ENCODE results near the gene CNTNAP4. TPM values are rescaled to one million over a fixed set of nuclear protein-coding genes. Genes with fewer than 3 reads are reported as not detected.

Gene CNTNAP4
- total and polyA plus RNA-seq, 12 donors = 0.17 to 2.6 (median 0.56) TPM; not detected in 5

DNA sequence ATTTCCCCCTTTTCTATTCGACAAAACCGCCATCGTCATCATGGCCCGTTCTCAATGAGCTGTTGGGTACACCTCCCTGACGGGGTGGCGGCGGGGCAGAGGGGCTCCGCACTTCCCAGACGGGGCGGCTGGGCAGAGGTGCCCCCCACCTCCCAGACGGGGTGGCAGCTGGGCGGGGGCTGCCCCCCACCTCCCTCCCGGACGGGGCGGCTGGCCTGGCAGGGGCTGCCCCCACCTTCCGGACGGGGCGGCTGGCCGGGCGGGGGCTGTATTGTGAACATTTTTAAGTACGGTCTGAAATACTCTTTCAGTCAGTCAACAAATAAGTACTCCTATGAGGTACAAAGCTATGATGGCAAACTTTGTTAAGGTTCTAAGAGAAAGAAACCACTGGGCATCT, 222.8 kb downstream of the CNTNAP4 start:
- Histone ChIP-seq H3K4me3 (no peak overlapping the region), H3K27me3 (no peaks in the 10 kb centered on the region), H3K9me3 (replicated peaks in 1 of 3) (no peaks in the 10 kb centered on the region), H3K36me3 (replicated peaks in 1 of 2) (no peaks in the 10 kb centered on the region), H3K27ac (no peak overlapping the region), H3K4me1 (replicated peaks in 1 of 2) (no peaks in the 10 kb centered on the region)
- intact Hi-C loops (cut with DNase I) = no loop called here
- WGBS, 4 donors = 93 to 99% (median 97%) methylated on average over 11 to 20 of the region's 21 CpGs
- DNase-seq = no peak
- TF ChIP-seq POLR2A (IDR thresholded peaks at IDR 0.05) = no peak
- TF ChIP-seq, protein P1, sequence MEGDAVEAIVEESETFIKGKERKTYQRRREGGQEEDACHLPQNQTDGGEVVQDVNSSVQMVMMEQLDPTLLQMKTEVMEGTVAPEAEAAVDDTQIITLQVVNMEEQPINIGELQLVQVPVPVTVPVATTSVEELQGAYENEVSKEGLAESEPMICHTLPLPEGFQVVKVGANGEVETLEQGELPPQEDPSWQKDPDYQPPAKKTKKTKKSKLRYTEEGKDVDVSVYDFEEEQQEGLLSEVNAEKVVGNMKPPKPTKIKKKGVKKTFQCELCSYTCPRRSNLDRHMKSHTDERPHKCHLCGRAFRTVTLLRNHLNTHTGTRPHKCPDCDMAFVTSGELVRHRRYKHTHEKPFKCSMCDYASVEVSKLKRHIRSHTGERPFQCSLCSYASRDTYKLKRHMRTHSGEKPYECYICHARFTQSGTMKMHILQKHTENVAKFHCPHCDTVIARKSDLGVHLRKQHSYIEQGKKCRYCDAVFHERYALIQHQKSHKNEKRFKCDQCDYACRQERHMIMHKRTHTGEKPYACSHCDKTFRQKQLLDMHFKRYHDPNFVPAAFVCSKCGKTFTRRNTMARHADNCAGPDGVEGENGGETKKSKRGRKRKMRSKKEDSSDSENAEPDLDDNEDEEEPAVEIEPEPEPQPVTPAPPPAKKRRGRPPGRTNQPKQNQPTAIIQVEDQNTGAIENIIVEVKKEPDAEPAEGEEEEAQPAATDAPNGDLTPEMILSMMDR (IDR thresholded peaks at IDR 0.05) = no peak

DNA sequence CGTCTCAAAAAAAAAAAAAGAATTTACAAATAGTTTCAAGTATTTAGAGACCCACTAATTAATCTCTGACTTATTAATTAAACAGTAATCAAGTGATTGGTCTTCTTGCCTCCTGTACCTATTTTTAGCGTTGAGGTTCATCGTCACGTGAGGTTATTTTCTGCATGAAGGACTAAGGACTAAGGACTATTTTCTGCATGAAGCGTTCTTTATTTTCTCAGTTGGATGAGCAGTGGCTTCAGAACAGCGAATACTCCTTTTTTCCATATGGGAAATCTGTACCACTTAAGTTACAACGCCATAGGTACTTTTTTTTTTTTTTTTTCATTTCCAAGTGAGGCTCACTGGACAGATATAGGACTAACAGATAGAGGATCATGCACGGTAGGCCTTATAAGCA, 224.9 kb downstream of the CNTNAP4 start:
- no peak for DNase-seq
- TF ChIP-seq POLR2A (IDR thresholded peaks at IDR 0.05) = no peak
- TF ChIP-seq, protein P1 (IDR thresholded peaks at IDR 0.05) = no peak
- no peaks in the 10 kb centered on the region for H3K36me3 ChIP-seq (replicated peaks in 1 of 2)
- H3K4me3 ChIP-seq = no peak overlapping the region
- H3K9me3 ChIP-seq (replicated peaks in 1 of 3) = no peaks in the 10 kb centered on the region
- WGBS, 4 donors = 87 to 93% (median 90%) methylated on average over 8 of the region's 8 CpGs
- H3K27ac ChIP-seq = no peak overlapping the region
- no peaks in the 10 kb centered on the region for H3K4me1 ChIP-seq (replicated peaks in 1 of 2)
- H3K27me3 ChIP-seq = no peaks in the 10 kb centered on the region
- intact Hi-C loops (cut with DNase I) = no loop called here

DNA sequence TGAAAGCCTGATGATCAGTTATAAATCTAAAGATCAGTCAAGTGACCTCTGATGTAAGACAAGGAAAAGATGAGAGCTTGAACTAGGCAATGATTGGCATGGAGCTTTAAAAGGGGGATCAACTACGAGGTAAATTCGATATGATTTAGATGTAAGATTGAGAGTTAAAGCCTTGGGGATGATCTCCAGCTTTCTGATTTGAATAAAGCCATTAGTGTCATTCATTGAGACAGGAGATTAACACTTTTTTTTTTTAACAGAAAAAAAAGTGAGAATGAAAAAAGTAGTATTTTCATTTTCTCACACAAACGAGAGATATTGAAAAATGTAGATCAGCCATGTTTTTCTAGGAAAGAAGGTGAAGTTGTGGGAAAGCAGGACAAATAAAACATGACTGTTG, 225.4 kb downstream of the CNTNAP4 start:
- Histone ChIP-seq H3K27me3 (no peaks in the 10 kb centered on the region), H3K9me3 (replicated peaks in 1 of 3) (no peaks in the 10 kb centered on the region), H3K4me3 (no peak overlapping the region), H3K36me3 (replicated peaks in 1 of 2) (no peaks in the 10 kb centered on the region), H3K27ac (no peak overlapping the region), H3K4me1 (replicated peaks in 1 of 2) (no peaks in the 10 kb centered on the region)
- intact Hi-C loops (cut with DNase I) = no loop called here
- no peak for DNase-seq
- TF ChIP-seq, protein P1 (IDR thresholded peaks at IDR 0.05) = no peak
- no peak for TF ChIP-seq POLR2A (IDR thresholded peaks at IDR 0.05)
- 70 to 77% (median 74%) methylated on average over 3 of the region's 3 CpGs for WGBS, 4 donors

DNA sequence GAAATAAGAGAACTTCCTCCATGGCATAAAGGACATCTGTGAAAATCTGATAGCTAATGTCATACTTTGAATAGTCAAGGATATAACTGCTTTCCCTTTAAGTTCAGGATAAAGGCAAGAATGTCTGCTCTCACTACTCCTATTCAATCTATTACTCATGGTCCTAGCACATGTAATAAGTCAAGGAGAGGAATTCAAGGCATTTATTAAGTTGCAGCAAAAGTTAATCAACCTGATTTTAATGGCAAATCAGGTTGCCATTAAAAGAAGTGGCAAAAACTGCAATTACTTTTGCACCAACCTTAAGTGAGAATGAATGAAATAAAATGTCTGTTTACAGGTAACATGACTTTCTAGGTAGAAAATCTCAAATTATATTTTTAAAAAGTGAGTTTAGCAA, 225.9 kb downstream of the CNTNAP4 start:
- Histone ChIP-seq H3K4me3 (no peak overlapping the region), H3K27me3 (no peaks in the 10 kb centered on the region), H3K4me1 (replicated peaks in 1 of 2) (no peaks in the 10 kb centered on the region), H3K36me3 (replicated peaks in 1 of 2) (no peaks in the 10 kb centered on the region), H3K9me3 (replicated peaks in 1 of 3) (no peaks in the 10 kb centered on the region), H3K27ac (no peak overlapping the region)
- intact Hi-C loops (cut with DNase I) = no loop called here
- TF ChIP-seq POLR2A (IDR thresholded peaks at IDR 0.05) = no peak
- TF ChIP-seq, protein P1 (IDR thresholded peaks at IDR 0.05) = no peak
- DNase-seq = no peak

Measured in adrenal gland (tissue), 12 donors.